ENCODE results near the gene AKR1D1.

AKR1D1 gene

DNA sequence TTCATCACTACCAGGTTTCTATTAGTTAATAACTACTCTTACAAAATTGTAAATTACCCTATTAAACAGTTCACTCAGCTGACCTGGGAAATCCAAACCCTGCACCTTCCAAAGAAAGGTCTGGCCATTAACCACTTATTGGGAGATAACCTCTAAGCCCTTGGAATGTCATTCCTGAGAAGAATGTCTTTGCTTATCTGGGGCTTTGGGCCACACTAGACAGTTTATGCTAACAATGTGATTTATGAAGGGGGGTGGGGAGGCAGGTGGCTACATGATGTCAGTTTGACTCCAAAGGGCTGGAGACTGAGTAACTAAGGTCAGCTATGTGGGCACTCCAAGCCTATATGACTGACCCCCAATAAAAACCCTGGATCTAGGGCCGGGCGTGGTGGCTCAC is 50.7 kb downstream of the AKR1D1 start:
- DNase-seq (ENCODE audit: low spot score): no peak
- TF ChIP-seq, protein P1, sequence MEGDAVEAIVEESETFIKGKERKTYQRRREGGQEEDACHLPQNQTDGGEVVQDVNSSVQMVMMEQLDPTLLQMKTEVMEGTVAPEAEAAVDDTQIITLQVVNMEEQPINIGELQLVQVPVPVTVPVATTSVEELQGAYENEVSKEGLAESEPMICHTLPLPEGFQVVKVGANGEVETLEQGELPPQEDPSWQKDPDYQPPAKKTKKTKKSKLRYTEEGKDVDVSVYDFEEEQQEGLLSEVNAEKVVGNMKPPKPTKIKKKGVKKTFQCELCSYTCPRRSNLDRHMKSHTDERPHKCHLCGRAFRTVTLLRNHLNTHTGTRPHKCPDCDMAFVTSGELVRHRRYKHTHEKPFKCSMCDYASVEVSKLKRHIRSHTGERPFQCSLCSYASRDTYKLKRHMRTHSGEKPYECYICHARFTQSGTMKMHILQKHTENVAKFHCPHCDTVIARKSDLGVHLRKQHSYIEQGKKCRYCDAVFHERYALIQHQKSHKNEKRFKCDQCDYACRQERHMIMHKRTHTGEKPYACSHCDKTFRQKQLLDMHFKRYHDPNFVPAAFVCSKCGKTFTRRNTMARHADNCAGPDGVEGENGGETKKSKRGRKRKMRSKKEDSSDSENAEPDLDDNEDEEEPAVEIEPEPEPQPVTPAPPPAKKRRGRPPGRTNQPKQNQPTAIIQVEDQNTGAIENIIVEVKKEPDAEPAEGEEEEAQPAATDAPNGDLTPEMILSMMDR (IDR thresholded peaks at IDR 0.05; ENCODE audit: borderline replicate concordance, control extremely low read depth, extremely low read depth, insufficient read depth, missing control alignments): no peak
- in situ Hi-C loops (cut with MboI; ENCODE audit: low sequenced_read_pairs, unreplicated experiment): no loop called here

DNA sequence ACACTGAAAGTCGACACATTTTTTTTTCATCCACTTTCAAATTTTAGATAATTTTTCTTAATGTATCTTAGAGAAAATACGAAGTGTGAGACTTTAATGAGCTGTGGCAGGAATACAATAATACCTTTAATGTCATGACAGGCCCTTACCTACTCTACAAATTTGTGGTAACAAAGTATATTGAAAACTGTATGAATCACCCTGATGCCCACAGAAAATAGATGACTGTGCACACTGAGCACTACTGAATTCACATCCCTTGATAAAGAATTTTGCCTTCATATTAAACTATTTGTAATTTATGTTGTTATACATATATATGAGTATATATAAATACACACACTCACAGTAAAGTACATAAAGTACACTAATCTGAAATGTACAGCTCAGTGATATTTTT is 51.7 kb downstream of the AKR1D1 start:
- no peak for DNase-seq (ENCODE audit: low spot score)
- TF ChIP-seq, protein P1 (IDR thresholded peaks at IDR 0.05; ENCODE audit: borderline replicate concordance, control extremely low read depth, extremely low read depth, insufficient read depth, missing control alignments): no peak
- in situ Hi-C loops (cut with MboI; ENCODE audit: low sequenced_read_pairs, unreplicated experiment): no loop called here

DNA sequence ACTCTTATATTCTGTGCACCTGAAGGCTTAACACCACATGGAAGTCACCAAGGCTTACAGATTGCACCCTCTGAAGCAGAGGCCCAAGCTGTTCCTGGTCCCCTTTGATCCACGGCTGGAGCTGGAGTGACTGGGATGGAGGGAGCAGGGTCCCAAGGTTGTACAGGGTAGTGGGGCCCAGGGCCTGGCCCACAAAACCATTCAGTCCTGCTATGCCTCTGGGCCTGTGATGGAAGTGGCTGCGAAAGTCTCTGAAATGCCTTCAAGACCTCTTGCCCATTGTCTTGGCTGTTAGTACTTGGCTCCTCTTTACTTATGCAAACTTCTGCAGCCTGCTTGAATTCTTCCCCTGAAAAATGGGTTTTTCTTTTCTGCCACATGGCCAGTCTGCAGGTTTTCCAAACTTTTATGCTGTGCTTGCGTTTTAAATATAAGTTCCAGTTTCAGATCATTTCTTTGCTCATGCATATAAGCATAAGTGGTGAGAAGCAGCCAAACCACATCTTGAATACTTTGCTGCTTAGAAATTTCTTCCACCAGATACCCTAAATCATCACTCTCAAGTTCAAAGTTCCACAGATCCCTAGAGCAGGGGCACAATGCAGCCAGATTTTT is 53.4 kb downstream of the AKR1D1 start:
- in situ Hi-C loops (cut with MboI; ENCODE audit: low sequenced_read_pairs, unreplicated experiment): no loop called here
- DNase-seq (ENCODE audit: low spot score): no peak
- TF ChIP-seq, protein P1 (IDR thresholded peaks at IDR 0.05; ENCODE audit: borderline replicate concordance, control extremely low read depth, extremely low read depth, insufficient read depth, missing control alignments): no peak

DNA sequence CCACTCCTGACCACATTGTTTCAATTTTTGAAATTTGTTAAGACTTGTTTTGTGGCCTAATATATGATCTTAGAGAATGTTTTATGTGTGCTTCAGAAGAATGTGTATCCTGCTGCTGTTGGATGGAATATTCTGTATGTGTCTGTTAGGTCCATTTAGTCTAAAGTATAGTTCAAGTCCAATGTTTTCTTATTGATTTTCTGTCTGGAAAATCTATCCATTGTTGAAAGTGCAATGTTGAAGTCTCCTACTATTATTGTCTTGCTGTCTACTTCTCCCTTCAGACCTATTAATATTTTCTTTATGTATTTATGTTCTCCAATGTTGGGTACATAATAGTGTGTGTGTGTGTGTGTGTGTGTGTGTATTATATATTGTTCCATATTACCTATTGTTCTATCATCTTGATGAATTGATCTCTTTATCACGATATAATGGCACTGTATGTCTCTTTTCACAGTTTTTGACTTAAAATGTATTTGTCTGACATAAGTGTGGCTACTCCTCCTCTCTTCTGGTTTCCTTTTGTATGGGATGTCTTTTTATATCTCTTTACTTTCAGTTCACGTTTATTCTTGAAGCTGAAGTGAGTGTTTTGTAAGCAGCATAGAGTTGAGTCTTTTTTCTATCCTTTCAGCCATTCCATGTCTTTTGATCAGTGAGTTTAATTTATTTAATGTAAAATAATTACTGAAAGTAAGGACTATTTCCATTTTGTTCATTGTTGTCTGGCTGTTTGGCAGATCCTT is 61.3 kb downstream of the AKR1D1 start:
- in situ Hi-C loops (cut with MboI; ENCODE audit: low sequenced_read_pairs, unreplicated experiment): no loop called here
- TF ChIP-seq, protein P1 (IDR thresholded peaks at IDR 0.05; ENCODE audit: borderline replicate concordance, control extremely low read depth, extremely low read depth, insufficient read depth, missing control alignments): no peak
- peak; percentile 44 for DNase-seq (ENCODE audit: low spot score)

DNA sequence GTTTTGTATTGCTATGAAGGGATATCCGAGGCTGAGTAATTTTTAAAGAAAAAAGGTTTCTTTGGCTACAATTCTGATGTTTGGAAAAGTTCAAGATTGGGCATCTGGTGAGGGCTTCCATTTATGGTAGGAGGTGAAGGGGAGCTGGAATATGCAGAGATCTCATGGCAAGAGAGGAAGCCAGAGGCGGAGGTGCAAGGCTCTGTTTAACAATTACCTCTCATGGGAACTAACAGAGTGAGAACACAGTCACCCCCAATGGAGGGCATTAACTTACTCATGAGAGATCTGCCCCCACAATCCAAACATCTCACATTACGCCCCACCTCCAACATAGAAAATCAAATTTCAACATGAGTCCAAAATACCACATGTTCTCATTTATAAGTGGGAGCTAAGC is 62.0 kb downstream of the AKR1D1 start:
- TF ChIP-seq, protein P1 (IDR thresholded peaks at IDR 0.05; ENCODE audit: borderline replicate concordance, control extremely low read depth, extremely low read depth, insufficient read depth, missing control alignments): no peak
- in situ Hi-C loops (cut with MboI; ENCODE audit: low sequenced_read_pairs, unreplicated experiment): no loop called here
- no peak for DNase-seq (ENCODE audit: low spot score)

DNA sequence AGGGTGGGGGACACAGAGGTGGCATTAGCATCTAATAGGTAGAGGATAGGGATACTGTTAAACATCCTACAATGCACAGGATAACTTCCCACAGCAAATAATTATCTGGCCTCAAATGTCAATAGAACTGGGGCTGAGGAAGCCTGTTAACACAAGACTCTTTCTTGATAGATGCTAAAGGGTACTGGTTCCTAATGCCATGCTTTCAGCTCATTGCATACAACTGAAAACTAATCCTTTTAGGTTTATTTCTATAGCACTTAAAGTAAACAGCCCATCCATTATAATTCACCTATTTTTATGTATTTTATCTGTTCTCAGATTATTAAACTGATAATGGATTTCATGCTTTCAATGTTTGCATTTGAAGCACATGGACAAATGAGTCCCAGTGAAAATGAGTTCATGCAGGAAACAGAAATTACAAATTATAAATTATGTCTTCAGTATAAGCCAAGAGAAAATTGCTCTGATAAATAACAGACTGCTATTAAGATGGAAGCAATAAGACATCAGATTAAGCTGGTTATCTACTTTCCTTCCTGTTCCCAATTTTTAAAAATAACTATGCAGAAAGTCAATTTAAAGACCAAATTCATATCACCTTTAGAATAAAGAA is 66.4 kb downstream of the AKR1D1 start:
- in situ Hi-C loops (cut with MboI; ENCODE audit: low sequenced_read_pairs, unreplicated experiment): no loop called here
- TF ChIP-seq, protein P1 (IDR thresholded peaks at IDR 0.05; ENCODE audit: borderline replicate concordance, control extremely low read depth, extremely low read depth, insufficient read depth, missing control alignments): no peak

More for the DNA sequence above, 66.4 kb downstream of the AKR1D1 start:
- no peak for DNase-seq (ENCODE audit: low spot score)

Data from GM13976 (cell line).